GM23338 (cell line): ENCODE measurements around the gene VAMP7. TPM values are rescaled to one million over a fixed set of nuclear protein-coding genes. Genes with fewer than 3 reads are reported as not detected.

Experiments used
- ATAC-seq: fragments of 200-7000 bp; cut with Tn5 transposase; 3 replicates; pipeline ENCODE4 v1.9.1; 2020
- DNase-seq: peaks from one replicate; pipeline ENCODE4 v3.0.0-alpha.2; 2015; ENCODE audit warnings: low spot score
- H2AFZ ChIP-seq: fragments of 200-600 bp; sonication (generic); 2 replicates; pipeline ENCODE4 v1.8.0; 2016; ENCODE audit warnings: antibody characterized with exemption, mild to moderate bottlenecking, moderate library complexity
- H3F3A ChIP-seq: fragments of 200-600 bp; sonication (generic); replicated peaks from 2 replicates; pipeline ENCODE4 v1.8.0; 2017; ENCODE audit warnings: antibody characterized with exemption, mixed run types, low read depth
- H3K27ac ChIP-seq: fragments of 200-600 bp; sonication (generic); 2 replicates; pipeline ENCODE4 v1.6.1; 2016; ENCODE audit warnings: low read depth
- H3K27me3 ChIP-seq: fragments of 200-600 bp; sonication (generic); 2 replicates; pipeline ENCODE4 v1.8.0; 2016; ENCODE audit warnings: mild to moderate bottlenecking, mixed run types, moderate library complexity; ENCODE audit not compliant: insufficient read depth
- H3K36me3 ChIP-seq: fragments of 200-600 bp; sonication (generic); 2 replicates; pipeline ENCODE4 v1.8.0; 2016; ENCODE audit warnings: mild to moderate bottlenecking; ENCODE audit not compliant: insufficient read depth
- H3K4me1 ChIP-seq: fragments of 200-600 bp; sonication (generic); 2 replicates; pipeline ENCODE4 v1.8.0; 2016; ENCODE audit warnings: mild to moderate bottlenecking, moderate library complexity; ENCODE audit not compliant: insufficient read depth
- H3K4me2 ChIP-seq: fragments of 200-600 bp; sonication (generic); 2 replicates; pipeline ENCODE4 v1.7.1; 2017; ENCODE audit warnings: mixed run types
- H3K4me3 ChIP-seq: fragments of 200-600 bp; sonication (generic); 2 replicates; pipeline ENCODE4 v1.6.1; 2016; ENCODE audit warnings: mixed run types
- H3K79me2 ChIP-seq: fragments of 200-600 bp; sonication (generic); replicated peaks from 2 replicates; pipeline ENCODE4 v1.8.0; 2017; ENCODE audit warnings: mild to moderate bottlenecking; ENCODE audit not compliant: insufficient read depth
- H3K9me2 ChIP-seq: fragments of 200-600 bp; sonication (generic); 2 replicates; pipeline ENCODE4 v1.8.0; 2017; ENCODE audit not compliant: insufficient read depth
- H4K20me1 ChIP-seq: fragments of 200-600 bp; sonication (generic); replicated peaks from 2 replicates; pipeline ENCODE4 v1.8.0; 2017; ENCODE audit warnings: mild to moderate bottlenecking; ENCODE audit not compliant: insufficient read depth
- H3K27ac Mint-ChIP-seq: 2 replicates; pipeline ENCODE4 v1.8.0; 2020; ENCODE audit warnings: inconsistent platforms, mild to moderate bottlenecking, moderate library complexity, mixed read lengths
- H3K27me3 Mint-ChIP-seq: 3 replicates; pipeline ENCODE4 v1.8.0; 2022; ENCODE audit warnings: low read depth, mild to moderate bottlenecking, moderate library complexity, mixed read lengths, inconsistent platforms; ENCODE audit not compliant: insufficient read depth, poor library complexity
- H3K36me3 Mint-ChIP-seq: 3 replicates; pipeline ENCODE4 v1.8.0; 2021; ENCODE audit warnings: low read depth, mild to moderate bottlenecking, inconsistent platforms, moderate library complexity, mixed read lengths
- H3K4me1 Mint-ChIP-seq: 3 replicates; pipeline ENCODE4 v1.8.0; 2020; ENCODE audit warnings: mild to moderate bottlenecking, inconsistent platforms, mixed read lengths
- H3K4me3 Mint-ChIP-seq: 3 replicates; pipeline ENCODE4 v1.8.0; 2021; ENCODE audit warnings: moderate library complexity, mild to moderate bottlenecking, inconsistent platforms, mixed read lengths
- H3K9me3 Mint-ChIP-seq: 3 replicates; pipeline ENCODE4 v1.8.0; 2020; ENCODE audit warnings: moderate library complexity, mild to moderate bottlenecking, inconsistent platforms, mixed read lengths
- CREB1 ChIP-seq: fragments of 250-450 bp; sonication (Bioruptor Pico); IDR thresholded peaks from 2 replicates; pipeline ENCODE4 v1.5.0; 2020; ENCODE audit warnings: low read depth, mild to moderate bottlenecking, moderate library complexity
- CTCF ChIP-seq, 2 experiments: fragments of 200-600 bp in 1 of 2; sonication (generic) in 1 of 2; conservative IDR thresholded peaks; 2 replicates each; pipeline versions ENCODE4 v1.5.1 to v1.6.1; 2016 to 2017; ENCODE audit warnings: antibody characterized with exemption in 2 of 2, low read depth in 2 of 2, mild to moderate bottlenecking in 2 of 2, moderate library complexity in 1 of 2
- EZH2 ChIP-seq: fragments of 200-600 bp; sonication (generic); IDR thresholded peaks from one replicate; pipeline ENCODE4 v1.8.0; 2017; ENCODE audit warnings: antibody characterized with exemption, mild to moderate bottlenecking, low read depth; ENCODE audit not compliant: unreplicated experiment
- EZH2phosphoT487 ChIP-seq: fragments of 200-600 bp; sonication (generic); IDR thresholded peaks from one replicate; pipeline ENCODE4 v1.8.1; 2018; ENCODE audit warnings: antibody characterized with exemption; ENCODE audit not compliant: unreplicated experiment
- JUNB ChIP-seq: IDR thresholded peaks from one replicate; pipeline ENCODE4 v1.6.1; 2016; ENCODE audit warnings: antibody characterized with exemption; ENCODE audit not compliant: unreplicated experiment
- NANOG ChIP-seq: IDR thresholded peaks from 2 replicates; pipeline ENCODE4 v1.6.1; 2016; ENCODE audit warnings: antibody characterized with exemption, borderline replicate concordance
- POLR2AphosphoS5 ChIP-seq: IDR thresholded peaks from 2 replicates; pipeline ENCODE4 v1.6.1; 2016; ENCODE audit warnings: antibody characterized with exemption, low read depth
- STAT1 ChIP-seq: IDR thresholded peaks from one replicate; pipeline ENCODE4 v1.6.1; 2016; ENCODE audit warnings: antibody characterized with exemption; ENCODE audit not compliant: unreplicated experiment
- ZNF114 ChIP-seq: fragments of 250-450 bp; sonication (Bioruptor Pico); IDR thresholded peaks from 2 replicates; pipeline ENCODE4 v1.5.0; 2020; ENCODE audit warnings: mild to moderate bottlenecking, moderate library complexity
- ZNF331 ChIP-seq: fragments of 250-450 bp; sonication (Bioruptor Pico); IDR thresholded peaks from 2 replicates; pipeline ENCODE4 v1.5.0; 2020; ENCODE audit warnings: low read depth, mild to moderate bottlenecking, moderate library complexity
- ZNF462 ChIP-seq: fragments of 250-450 bp; sonication (Bioruptor Pico); IDR thresholded peaks from 2 replicates; pipeline ENCODE4 v1.5.0; 2020; ENCODE audit warnings: mild to moderate bottlenecking, moderate library complexity
- polyA plus RNA-seq: library from polyadenylated mRNA; unstranded; fragments of >200 nt; fragmentation: Nextera tagmentation; extraction: Ambion mirVana; gene quantifications from 2 replicates; pipeline ENCODE4 v1.2.1, GENCODE V29; 2016
- total RNA-seq: library from RNA; depleted of rRNA; stranded (reverse); fragments of >200 nt; shearing (Covaris generic); gene quantifications from 2 replicates; pipeline ENCODE4 v1.2.3, GENCODE V29; 2014
- TF ChIP-seq, protein P1 (sequence below): IDR thresholded peaks from one replicate; pipeline ENCODE4 v1.6.1; 2018; ENCODE audit warnings: antibody characterized with exemption; ENCODE audit not compliant: unreplicated experiment
- TF ChIP-seq, protein P2 (sequence below): IDR thresholded peaks from 2 replicates; pipeline ENCODE4 v1.6.1; 2016; ENCODE audit warnings: antibody characterized with exemption

Gene VAMP7
- total and polyA plus RNA-seq, 2 experiments from 2014 or later = 14.0 to 22.7 TPM

- no peaks in the 10 kb centered on the region for H3K4me1 Mint-ChIP-seq
- H3K27ac Mint-ChIP-seq = no peak overlapping the region
- TF ChIP-seq EZH2phosphoT487 (no peak), JUNB (no peak), STAT1 (no peak), NANOG (no peak), ZNF114 (CRISPR knock-in tag) (no peak), CTCF (conservative IDR thresholded peaks at IDR 0.05; ENCODE audit: low read depth in 2 of 2) (no peak), ZNF331 (CRISPR knock-in tag) (no peak), ZNF462 (no peak), POLR2AphosphoS5 (no peak), CREB1 (CRISPR knock-in tag) (no peak), EZH2 (no peak)
- TF ChIP-seq, protein P1, sequence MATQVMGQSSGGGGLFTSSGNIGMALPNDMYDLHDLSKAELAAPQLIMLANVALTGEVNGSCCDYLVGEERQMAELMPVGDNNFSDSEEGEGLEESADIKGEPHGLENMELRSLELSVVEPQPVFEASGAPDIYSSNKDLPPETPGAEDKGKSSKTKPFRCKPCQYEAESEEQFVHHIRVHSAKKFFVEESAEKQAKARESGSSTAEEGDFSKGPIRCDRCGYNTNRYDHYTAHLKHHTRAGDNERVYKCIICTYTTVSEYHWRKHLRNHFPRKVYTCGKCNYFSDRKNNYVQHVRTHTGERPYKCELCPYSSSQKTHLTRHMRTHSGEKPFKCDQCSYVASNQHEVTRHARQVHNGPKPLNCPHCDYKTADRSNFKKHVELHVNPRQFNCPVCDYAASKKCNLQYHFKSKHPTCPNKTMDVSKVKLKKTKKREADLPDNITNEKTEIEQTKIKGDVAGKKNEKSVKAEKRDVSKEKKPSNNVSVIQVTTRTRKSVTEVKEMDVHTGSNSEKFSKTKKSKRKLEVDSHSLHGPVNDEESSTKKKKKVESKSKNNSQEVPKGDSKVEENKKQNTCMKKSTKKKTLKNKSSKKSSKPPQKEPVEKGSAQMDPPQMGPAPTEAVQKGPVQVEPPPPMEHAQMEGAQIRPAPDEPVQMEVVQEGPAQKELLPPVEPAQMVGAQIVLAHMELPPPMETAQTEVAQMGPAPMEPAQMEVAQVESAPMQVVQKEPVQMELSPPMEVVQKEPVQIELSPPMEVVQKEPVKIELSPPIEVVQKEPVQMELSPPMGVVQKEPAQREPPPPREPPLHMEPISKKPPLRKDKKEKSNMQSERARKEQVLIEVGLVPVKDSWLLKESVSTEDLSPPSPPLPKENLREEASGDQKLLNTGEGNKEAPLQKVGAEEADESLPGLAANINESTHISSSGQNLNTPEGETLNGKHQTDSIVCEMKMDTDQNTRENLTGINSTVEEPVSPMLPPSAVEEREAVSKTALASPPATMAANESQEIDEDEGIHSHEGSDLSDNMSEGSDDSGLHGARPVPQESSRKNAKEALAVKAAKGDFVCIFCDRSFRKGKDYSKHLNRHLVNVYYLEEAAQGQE = no peak
- TF ChIP-seq, protein P2, sequence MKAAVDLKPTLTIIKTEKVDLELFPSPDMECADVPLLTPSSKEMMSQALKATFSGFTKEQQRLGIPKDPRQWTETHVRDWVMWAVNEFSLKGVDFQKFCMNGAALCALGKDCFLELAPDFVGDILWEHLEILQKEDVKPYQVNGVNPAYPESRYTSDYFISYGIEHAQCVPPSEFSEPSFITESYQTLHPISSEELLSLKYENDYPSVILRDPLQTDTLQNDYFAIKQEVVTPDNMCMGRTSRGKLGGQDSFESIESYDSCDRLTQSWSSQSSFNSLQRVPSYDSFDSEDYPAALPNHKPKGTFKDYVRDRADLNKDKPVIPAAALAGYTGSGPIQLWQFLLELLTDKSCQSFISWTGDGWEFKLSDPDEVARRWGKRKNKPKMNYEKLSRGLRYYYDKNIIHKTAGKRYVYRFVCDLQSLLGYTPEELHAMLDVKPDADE = no peak
Observed at GRCh38 chrX:155891446-155892210, 10.5 kb downstream of the VAMP7 start.

More at GRCh38 chrX:155891446-155892210, 10.5 kb downstream of the VAMP7 start:
- no peak overlapping the region for H3K27ac ChIP-seq
- no peak overlapping the region for H2AFZ ChIP-seq
- DNase-seq (no peak), ATAC-seq (no peak)
- H3K4me3 ChIP-seq = no peak overlapping the region
- Mint-ChIP-seq H3K4me3 (no peak overlapping the region), H3K36me3 (peaks cover 49% of the 10 kb centered on the region), H3K9me3 (peaks cover 84% of the 10 kb centered on the region), H3K27me3 (peaks cover 3% of the 10 kb centered on the region)
- no peaks in the 10 kb centered on the region for H3K9me2 ChIP-seq
- no peaks in the 10 kb centered on the region for H3F3A ChIP-seq
- H3K27me3 ChIP-seq = no peaks in the 10 kb centered on the region
- no peaks in the 10 kb centered on the region for H4K20me1 ChIP-seq
- no peaks in the 10 kb centered on the region for H3K4me1 ChIP-seq
- no peaks in the 10 kb centered on the region; the same call in 1 of the 2 replicates for H3K36me3 ChIP-seq
- no peak overlapping the region for H3K4me2 ChIP-seq
- no peaks in the 10 kb centered on the region for H3K79me2 ChIP-seq
